HK-2 (cell line): ENCODE data around the gene CMTM1.
"Not testable (repeated sequence)": the region's sequence is repeated elsewhere in the genome, so short reads cannot be mapped to it uniquely, and the experiment has no call there.

Experiments
- DNase-seq: peaks from one replicate; pipeline ENCODE4 v3.0.0-alpha.2; 2018; ENCODE audit not compliant: unreplicated experiment

The CMTM1 gene

DNA sequence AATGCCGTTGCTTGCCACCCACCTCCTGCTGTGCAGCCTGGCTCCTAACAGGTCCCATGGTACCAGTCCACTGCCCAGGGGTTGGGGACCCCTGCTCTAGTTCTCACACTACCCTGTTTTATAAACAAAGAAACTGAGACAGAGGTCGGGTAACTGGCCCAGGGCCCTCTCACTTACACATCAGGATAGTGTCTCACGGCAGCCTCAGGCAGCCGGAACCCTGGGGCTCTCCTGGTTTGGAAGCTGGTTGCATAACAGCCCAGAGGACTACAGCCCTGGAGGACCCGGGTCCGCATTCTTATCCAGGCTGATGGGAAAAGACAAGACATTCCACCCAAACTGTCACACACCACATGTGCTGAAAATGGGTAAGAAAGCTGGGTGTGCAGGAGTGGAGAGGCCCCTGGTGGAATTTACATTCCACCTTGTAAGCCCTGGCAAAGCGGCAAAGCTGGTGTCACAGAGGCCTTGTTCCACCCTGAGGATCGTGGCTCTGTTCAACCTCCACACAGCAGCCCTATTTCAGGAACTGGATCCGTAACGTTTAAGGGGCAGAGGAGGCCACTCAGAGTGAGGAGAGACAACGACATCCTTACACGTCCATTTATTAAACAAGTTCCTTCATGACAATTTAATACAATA is 48.0 kb downstream of the CMTM1 start:
- no peak for DNase-seq

DNA sequence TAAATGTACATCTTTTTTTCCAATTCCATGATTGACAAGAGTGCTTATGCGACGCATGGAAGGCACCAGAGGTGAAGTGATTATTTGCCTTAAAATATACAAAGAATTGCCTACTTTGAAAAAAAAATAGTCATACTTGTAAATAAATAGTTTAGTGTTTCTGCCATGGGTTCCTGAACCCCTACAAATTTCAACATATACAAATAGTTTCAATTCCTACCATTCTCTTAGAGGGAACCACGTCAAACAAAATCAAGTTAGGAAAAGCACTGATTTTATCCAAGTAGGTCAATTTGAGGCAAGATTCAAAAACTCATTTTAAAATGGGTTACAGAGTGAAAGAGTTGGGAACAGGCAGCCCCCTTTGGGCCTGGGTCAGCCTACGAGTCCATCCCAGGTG is 49.9 kb downstream of the CMTM1 start:
- no peak for DNase-seq

DNA sequence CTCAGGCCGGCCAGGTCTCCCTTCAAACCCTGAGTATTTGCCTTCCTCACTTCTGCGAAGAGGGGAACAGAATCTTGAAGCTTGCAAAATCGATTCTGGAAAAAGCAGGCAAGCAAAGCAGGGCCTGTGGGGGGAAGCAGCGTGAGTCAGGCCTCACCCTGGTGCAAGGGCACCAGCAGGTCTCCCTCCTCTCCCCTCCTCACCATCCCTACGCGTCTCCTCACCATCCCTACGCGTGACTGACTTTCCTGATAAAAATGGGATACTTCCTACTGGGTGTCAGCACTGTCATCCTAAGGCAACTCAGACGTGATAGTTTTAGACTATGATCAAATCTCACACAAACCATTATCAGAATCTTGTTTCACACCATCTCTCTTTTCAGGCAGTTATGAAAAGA is 50.4 kb downstream of the CMTM1 start:
- DNase-seq, result no peak

DNA sequence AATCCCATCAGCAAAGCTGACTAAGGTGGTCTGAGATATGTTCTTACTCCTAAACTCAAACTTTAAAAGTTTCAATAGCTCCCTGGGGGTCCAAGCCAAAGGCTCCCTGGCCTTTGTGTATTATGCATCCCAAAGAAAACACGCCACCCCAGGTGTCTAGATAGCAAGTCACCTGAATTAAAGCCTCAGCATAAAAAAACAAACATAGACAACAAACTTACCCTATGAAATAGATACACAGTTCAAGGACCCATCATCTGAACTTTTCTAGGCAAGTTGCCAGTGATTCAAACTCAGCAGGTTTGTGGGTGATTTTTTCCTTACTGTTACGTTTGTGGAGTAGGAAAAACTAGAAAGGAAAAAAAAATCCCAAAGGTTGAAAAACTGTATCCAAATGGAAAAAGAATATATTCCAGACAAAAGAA is 50.8 kb downstream of the CMTM1 start:
- DNase-seq, result no peak

DNA sequence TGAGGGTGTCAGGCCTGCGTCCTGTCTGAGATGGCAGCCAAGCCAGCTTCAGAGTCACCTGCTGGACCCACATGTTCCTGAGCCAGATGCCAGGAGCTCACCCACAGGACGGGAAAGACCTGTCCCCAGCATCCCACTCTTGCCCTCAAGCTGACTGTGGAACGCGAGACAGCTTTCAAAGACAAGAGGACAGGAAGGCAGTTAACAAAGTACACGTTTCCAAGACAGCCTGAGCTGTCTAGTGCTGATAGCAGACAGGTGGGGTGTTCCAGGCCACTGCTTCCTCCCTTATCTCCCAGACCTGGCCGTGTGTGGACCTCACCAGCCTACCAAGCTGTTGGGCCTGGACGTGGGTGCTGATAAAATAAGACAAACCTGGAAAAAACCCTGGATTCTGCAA is 51.5 kb downstream of the CMTM1 start:
- DNase-seq, result no peak

DNA sequence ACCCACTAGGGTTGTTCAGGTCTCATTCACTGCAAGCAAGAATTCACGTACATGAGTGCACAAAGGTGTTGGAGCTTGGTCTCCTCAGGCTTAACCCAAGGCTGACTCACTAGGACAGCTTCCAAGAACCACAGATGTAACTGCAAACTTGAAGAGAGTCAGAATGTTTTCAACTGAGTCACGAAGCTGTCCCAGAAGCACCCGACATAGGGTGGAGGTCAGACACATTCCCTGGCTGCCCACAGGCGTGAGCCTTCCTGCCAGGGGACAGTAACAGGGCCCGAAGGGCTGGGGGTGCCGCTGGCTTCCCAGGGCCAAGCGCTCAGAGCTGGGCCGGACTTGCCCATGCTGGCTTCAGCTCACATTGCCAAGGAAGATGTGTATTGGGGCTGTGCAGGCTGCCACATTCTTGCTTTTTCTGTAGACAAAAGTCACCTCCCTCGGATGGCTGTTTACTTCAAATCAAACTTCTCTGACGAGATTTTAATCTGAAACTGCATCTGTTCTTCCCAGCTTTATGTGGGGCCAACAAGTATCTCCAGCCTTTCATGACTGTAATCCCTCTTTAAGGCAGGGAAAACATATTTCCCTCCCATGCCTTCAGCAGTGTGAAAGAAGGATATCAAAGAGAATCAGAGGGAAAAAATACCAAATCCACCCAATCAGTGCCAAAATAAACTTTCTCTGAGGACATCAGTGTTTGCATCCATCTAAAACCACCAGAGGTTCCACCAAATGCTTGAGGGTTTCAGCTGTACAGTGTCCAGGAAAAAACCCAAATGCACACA is 52.5 kb downstream of the CMTM1 start:
- DNase-seq, result peak; percentile 88

DNA sequence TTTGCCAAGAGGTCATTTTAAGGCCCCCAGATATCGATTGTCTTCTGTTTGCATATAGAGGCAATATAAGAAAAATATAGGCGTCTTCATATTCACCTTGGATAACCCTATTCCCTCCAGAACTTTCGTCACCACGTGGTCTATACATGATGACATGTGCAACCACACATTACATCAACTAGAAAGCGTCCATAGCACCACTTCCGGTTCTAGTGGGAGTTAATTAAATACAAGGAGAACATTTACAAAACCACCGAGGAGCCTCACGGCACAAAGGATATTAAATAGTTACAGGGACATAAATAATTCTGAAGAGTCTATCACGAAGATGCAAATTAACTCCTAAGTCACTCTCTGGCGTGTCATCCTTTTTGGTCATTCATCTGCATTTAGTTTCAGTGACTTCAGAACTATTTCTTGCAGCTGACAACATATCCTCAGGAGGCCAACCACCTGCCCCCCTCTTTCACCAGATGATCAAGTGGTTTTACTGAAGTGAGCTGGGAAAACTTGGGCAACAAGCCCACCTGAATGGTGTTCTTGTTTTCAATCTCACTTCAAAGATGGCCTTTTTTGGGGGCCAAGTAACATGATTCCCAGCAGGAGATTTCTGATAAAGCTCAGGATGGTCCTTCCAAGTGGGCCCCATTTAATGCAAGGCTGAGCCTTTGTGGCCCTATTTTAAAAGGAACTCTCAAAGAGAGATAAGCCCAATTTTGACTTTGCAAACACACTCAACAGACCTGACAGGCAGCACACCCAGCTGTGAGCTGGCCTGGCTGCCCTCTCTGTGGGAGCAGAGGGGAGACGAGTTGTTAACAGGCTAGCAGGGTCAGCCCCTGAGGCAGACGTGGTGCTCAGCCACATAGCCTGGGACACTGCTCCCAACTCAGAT is 53.5 kb downstream of the CMTM1 start:
- peak; percentile 47 for DNase-seq

DNA sequence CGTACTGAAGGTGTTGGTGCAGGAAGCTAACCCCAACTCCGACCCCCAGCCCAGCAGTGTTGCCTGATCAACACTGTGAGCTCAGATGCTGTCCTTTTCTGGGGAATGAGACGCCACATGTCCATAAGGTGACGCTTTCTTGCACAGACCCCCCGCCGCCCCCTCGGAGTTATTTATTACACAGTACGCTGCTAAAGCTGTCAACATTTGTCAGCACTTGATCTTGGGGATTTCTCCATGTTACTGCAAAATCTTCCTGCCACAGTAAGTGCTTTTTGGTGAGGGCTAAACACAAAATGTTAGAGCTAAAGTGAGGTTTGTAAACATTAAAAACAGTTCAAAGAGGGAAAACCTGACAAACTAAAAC is 54.2 kb downstream of the CMTM1 start:
- no peak for DNase-seq

DNA sequence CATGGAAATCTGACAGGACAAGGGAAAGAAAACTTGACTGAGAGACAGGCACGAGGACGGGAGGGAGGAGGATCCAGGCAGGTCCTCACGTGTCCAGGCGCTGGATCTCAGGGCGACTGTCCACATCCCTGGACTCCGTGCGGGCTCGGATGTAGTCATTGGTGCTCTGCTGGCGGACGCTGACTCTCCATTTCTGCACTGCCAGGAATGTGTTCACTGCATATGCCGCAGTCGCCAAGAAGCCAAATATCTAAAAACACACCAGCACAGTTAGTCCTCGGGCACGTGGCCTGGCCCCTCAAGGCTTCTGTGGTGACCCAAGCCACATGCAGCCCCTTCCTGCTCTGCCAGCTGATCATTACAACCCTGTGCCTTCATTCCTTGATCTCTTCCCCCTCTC is 55.7 kb downstream of the CMTM1 start:
- no peak for DNase-seq

DNA sequence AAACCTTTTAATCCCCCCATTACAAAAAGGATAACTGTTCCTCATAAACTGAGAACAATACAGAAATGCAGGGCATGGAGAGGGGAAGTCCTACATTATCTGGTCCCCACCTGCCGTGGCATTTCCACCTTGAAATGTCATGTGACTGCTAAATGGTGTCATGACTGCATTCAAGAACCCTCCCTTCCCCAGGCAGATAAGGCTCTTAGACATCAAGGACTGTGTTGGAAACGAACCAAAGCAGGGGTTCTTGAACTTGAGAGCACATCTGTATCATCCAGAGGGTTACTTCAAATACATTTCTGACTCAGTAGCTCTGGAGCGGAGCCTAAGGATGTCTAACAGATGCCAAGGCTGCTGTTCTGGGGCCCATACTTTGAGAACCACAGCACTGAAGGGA is 56.6 kb downstream of the CMTM1 start:
- DNase-seq, result no peak

DNA sequence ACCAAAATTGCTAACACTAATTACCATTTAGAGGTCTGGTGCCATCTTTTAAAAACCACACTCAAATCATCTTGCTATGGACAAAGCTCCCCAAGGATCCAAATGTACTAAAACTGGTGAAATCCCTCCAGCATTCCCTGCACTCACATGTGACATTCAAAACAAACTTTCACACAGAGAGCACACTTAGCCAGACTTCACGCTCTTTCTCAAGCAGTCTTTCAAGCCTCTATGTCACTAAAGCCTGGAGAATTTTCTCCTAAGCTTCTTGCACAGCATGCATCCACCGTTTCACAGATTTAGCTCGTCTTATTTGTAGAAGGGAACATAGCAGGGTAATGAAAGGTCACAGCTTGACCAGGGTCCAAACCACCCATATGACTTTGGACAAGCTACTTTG is 57.5 kb downstream of the CMTM1 start:
- DNase-seq, result no peak

DNA sequence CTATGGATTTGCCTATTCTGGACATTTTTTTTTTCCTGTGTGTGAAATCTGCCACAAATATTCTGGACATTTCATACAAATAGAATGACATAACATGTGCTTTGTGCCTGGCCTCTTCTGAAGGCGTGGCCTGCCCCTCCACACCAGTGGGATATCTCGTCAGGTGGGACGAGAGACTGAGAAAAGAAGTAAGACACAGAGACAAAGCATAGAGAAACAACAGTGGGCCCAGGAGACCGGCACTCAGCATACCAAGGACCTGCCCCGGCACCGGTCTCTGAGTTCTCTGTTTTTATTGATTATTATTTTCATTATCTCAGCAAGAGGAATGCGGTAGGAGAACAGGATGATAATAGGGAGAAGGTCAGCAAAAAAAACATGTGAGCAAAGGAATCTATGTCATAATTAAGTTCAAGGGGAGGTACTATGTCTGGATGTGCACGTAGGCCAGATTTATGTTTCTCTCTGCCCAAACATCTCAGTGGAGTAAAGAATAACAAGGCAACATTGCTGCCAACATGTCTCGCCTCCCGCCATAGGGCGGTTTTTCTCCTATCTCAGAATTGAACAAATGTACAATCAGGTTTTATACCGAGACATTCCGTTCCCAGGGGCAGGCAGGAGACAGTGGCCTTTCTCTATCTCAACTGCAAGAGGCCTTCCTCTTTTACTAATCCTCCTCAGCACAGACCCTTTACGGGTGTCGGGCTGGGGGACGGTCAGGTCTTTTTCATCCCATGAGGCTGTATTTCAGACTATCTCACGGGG is 61.6 kb downstream of the CMTM1 start:
- DNase-seq, result not testable (repeated sequence)
